ENCODE measurements around the gene MISFA.
"Not testable (repeated sequence)": the region's sequence is repeated elsewhere in the genome, so short reads cannot be mapped to it uniquely, and the experiment has no call there.

MISFA gene

GRCh38 chr11:18599739-18600230 is at the start of gene MISFA:
TSS of gene MISFA (plus strand) at chr11:18599789. CDS start at chr11:18599929, 140 bp downstream.
- no peak for DNase-seq (ENCODE audit: low read depth, low spot score)

DNA sequence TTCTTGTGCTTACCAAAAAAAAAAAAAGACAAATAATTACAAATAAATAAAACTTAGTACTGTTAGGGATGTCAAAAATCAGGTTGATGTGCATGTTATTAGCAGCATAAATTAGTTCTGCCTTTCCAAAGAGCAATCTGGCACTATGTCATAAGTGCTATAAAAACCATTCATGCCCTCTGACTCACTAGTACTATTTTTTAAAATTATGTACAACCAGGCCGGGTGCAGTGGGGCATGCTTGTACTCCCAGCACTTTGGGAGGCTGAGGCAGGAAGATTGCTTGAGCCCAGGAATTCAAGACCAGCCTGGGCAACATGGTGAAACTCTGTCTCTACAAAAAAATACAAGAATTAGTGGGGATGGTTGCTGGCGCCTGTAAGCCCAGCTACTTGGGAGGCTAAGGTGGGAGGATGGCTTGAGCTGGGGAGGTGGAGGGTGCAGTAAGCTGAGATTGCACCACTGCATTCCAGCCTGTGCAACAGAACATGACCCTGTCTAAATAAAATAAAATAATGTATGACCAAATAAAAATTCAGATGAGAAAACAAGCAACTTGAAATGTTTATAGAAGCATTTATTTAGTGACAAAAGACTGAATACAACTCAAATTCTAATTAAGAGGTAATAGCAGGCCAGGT is 36.4 kb upstream of the MISFA start:
- DNase-seq (ENCODE audit: low read depth, low spot score), result no peak

DNA sequence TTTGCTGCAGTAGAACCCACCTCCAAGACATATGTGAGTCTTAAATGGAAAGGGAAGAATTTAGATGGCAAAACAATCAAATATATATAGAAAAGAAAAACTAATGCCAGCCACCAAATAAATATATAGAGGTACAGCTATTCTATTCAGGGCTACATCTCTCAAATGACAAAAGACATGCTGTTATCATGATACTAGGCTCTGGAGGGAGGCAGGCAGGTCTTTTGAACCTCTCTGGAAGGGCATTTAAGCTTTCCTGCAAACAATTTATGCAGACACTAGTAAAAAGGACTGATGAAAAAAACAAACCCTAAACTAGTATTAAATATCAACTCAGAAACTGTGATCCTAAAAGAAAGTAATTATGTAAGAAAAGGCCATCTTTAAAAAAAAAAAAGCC is 35.4 kb upstream of the MISFA start:
- no peak for DNase-seq (ENCODE audit: low read depth, low spot score)

GRCh38 chr11:18566406-18566805 is 33.2 kb upstream of the MISFA start:
- no peak for DNase-seq (ENCODE audit: low read depth, low spot score)

DNA sequence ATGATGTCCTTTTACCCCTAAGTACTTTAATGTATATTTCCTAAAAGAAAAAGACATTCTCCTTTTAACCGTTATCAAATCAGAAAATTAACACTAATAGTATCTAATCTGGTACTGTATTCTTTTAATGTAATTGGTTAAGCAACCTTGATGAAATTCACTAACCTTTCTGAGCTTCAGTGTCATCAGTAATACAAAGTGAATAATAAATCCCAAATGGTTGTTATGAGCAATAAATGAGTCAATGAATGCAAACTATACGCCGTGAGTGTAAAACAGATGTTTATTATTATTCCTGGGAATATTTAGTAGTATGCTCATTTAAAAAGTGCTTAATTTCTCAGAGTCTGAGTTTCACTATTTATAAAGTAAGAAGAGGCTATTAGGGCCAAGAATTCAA is 32.5 kb upstream of the MISFA start:
- DNase-seq (ENCODE audit: low read depth, low spot score), result no peak

DNA sequence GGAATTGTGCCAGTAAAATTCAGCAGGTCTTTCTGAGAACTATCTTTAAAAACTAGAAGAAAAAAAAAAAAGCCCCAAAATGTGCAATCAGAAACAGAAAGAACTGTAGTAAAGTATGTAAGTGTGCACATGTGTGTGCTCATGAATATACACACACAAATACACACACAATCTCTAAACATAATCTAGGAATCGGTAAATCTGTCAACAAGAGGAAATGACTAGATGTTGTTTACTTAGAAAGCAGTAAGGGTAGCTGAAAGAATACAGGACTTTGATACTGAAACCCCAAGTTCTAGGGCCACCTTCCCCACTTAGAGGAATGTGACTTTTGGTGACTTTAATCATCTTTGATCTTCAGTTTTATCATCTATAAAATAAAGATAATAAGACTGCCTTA is 24.2 kb upstream of the MISFA start:
- no peak for DNase-seq (ENCODE audit: low read depth, low spot score)

GRCh38 chr11:18578975-18579598 is 20.5 kb upstream of the MISFA start:
- DNase-seq (ENCODE audit: low read depth, low spot score), result no peak

DNA sequence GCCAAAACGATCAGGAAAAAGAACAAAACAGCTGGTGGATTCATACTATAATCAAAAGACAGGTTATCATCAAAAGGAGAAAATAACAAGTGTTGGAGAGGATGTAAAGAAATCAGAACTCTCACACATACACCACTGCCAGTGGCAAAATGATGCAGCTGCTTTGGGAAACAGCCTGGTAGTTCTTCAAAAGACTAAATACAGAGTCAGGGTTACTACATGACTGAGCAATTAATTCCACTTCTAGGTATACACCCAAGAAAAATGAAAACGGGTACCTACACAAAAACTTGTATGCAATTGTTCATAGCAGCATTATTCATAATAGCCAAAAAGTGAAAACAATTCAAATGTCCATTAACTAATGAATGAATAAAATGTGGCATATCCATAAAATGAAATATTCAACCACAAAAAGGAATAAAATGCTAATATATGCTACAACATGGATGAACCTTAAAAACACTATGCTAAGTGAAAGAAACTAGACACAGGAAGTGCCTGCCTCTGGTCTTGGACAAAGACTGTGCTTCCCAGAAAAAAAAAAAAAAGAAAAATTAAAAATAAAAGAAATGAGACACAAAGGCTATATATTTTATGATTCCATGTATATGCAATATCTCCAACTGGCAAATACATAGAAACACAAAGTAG is 19.3 kb upstream of the MISFA start:
- DNase-seq (ENCODE audit: low read depth, low spot score), result no peak

- no peak for DNase-seq (ENCODE audit: low read depth, low spot score)
These were observed 17.8 kb upstream of the MISFA start for GRCh38 chr11:18581825-18582224.

DNA sequence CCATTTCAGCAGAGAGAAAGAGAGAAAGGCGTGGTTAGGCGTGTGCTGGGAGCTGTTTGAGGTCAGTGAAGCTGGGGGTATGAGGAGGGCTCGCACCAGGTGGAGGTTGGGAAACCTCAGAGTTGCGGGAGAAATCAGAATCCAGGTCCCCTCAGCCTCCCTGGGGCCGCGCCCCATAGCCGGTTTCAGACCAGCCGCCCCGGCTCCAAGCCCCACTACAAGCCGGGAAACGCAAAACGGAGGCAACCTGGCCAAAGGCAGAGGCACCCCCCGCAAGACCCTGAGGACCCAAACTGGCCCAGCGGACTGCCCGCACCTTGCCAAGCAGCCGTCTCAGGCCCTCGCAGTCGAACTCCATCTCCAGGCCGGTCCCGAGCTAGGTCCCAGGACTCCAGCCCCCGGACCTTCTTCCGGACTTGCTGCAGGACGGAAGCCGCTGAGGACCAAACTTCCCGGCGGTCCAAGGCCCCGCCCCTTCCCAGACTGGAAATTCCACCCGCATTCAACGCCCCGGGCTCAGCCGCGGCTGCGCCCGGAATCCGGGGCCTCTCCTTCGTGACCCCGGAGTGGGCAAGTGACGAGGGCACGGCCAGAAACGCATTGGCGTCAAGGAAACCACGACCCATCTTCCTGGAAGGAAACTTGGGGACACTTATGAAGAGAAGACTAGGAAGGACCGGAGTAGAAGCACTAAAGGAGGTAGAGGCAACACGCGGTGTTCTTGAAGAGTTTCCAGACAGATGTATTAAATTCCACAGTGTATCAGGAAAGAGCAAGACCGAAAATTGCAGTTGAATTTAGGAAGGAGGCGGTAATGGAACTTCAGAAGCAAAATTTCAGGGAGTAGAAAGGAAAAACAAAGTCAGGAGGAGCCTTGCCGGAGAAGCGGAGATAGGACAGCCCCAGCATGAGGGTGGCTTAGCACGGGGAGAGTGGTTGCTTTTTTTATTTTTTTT is 11.0 kb upstream of the MISFA start, which contains the start of gene UEVLD:
UEVLD (minus strand) TSS at position 438 of the 956 bp plus-strand sequence; CDS start at position 358, 80 bp downstream.
- peak; percentile 71 for DNase-seq (ENCODE audit: low read depth, low spot score)

DNA sequence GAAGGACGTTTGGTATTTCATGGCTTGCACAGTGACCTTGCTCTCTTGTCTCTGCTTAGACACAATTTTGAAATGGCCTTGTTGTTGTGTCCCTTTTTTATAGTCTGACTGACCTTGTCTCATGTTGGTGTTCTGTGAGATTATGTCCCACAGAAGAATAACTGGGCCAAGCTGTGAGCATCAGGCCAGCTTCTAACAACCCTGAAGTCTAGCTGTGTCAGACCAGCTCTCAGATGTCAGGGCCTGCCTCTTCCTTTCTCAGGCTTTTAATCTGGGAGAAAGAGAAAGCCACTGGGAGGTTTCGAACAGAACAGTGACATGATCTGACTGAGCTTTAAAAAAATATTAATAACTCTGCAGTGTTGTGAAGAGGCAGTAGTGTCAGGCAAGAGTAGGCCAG is 9.0 kb upstream of the MISFA start:
- DNase-seq (ENCODE audit: low read depth, low spot score), result no peak

DNA sequence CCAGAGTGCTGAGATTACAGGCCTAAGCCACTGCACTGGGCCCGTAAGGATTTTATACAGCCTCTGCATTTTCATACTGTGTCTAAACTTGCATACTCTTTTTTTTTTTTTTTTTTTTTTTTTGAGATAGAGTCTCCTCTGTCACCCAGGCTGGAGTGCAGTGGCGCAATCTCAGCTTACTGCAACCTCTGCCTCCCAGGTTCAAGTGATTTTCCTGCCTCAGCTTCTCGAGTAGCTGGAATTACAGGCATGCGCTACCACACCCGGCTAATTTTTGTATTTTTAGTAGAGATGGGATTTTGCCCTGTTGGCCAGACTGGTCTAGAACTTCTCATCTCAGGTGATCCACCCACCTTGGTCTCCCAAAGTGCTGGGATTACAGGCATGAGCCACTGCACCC is 5.5 kb upstream of the MISFA start:
- not testable (repeated sequence) for DNase-seq (ENCODE audit: low read depth, low spot score)

DNA sequence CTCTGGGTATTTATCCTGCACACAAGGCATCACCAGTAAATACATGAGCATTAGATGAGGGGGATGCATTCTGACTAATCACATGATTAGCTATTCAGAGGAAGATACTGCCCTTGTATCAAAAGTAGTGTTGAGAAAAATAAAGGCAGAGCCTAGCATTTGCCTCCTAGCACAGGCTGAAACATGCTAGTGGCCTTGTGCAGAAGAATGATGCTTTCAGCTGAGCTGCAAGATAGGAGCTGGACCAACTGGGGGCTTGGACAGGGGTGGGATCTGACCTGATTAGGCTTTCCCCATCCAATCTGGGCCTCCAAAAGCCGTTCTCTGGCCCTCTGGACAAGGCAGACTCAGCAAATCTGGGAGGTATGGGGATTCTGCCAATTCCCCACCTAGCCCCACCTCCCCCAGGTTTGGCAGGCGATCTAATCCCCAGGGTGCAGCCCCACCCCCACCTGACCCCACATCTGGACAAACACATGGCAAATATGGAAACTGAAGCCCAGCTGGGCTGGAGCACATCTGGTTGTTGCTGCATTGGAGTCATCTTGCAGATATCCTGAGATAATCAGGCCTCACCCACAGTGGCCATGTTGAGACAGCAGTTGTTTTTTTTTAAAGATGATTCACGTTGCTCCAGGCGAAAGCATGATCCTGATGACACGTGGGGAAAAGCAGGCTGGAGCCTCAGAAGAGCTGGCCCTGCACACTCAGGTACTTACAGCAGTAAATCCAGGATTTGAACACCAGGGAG is 4.4 kb upstream of the MISFA start:
- no peak for DNase-seq (ENCODE audit: low read depth, low spot score)

- DNase-seq (ENCODE audit: low read depth, low spot score), result no peak
These were observed 1.5 kb downstream of the MISFA start for GRCh38 chr11:18600915-18601569.

GRCh38 chr11:18608376-18608775 is 8.8 kb downstream of the MISFA start:
- DNase-seq (ENCODE audit: low read depth, low spot score), result no peak

GRCh38 chr11:18611196-18611595 is 11.6 kb downstream of the MISFA start:
- DNase-seq (ENCODE audit: low read depth, low spot score), result no peak

DNA sequence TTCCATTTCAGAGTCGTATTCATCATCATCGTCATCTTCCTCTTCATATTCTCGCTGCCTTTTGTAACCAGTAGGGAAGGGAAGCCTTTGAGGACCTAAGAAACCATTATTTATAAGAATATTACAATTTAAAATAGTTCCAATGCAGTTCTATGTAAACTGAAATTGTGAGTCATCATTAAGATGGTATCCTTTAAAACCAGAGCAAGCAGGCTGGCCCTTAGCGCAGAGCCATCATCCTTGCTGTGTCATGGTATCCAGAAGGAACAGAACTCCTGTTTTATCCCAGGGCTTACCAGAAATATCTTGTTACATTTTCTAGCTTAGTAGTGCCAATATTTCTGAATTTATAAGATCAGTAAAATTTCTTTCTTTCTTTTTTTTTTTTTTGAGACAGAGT is 12.8 kb downstream of the MISFA start:
- DNase-seq (ENCODE audit: low read depth, low spot score), result no peak

- DNase-seq (ENCODE audit: low read depth, low spot score), result no peak
These were observed 15.1 kb downstream of the MISFA start for GRCh38 chr11:18614667-18615066.

- no peak for DNase-seq (ENCODE audit: low read depth, low spot score)
These were observed 16.2 kb downstream of the MISFA start for GRCh38 chr11:18615628-18616392.

Measured in smooth muscle cell of the brain vasculature (primary cell).